HEK293 (cell line): Measurements from ENCODE around the gene HELLS.

Experiments
- CTCF ChIA-PET: fragments of 350-600 bp; formaldehyde crosslinking; extraction: SDS; loops from one replicate; lab custom pipeline; 2021; ENCODE audit warnings: antibody characterized with exemption; lab: Yijun Ruan, JAX
- POLR2A ChIA-PET: fragments of 300-600 bp; formaldehyde crosslinking; extraction: SDS; loops from one replicate; lab custom pipeline; 2020; ENCODE audit warnings: antibody characterized with exemption, inconsistent platforms; lab: Yijun Ruan, JAX
- H3K27ac ChIP-seq: fragments of 200-500 bp; sonication (Bioruptor generic); 2 replicates; pipeline ENCODE4 v1.5.1; 2014; ENCODE audit warnings: low read depth, low read length, control low read depth, inconsistent platforms; ENCODE audit errors: extremely low read depth
- H3K36me3 ChIP-seq, 2 experiments: fragments of 200-500 bp in 1 of 2; sonication (Bioruptor generic) in 1 of 2; 1 replicate in 1 of 2; 2 replicates in 1 of 2; pipeline ENCODE4 v1.5.1; 2014 to 2017; ENCODE audit warnings: inconsistent platforms in 2 of 2, low read length in 2 of 2; ENCODE audit not compliant: control insufficient read depth in 2 of 2, insufficient read depth in 1 of 2
- H3K4me1 ChIP-seq: fragments of 200-500 bp; sonication (Bioruptor generic); 2 replicates; pipeline ENCODE4 v1.5.1; 2014; ENCODE audit warnings: mild to moderate bottlenecking, low read length, inconsistent platforms; ENCODE audit not compliant: control insufficient read depth, insufficient read depth
- H3K4me3 ChIP-seq: 2 replicates; pipeline ENCODE4 v1.5.1; 2011; ENCODE audit warnings: low read depth, mild to moderate bottlenecking, control low read depth, low read length, moderate library complexity
- H3K9me3 ChIP-seq: fragments of 200-500 bp; sonication (Bioruptor generic); 2 replicates; pipeline ENCODE4 v1.5.1; 2014; ENCODE audit warnings: low read depth, low read length, inconsistent platforms; ENCODE audit not compliant: control insufficient read depth, insufficient read depth
- BCL11B ChIP-seq: fragments of 450-650 bp; formaldehyde crosslinking; IDR thresholded peaks from 2 replicates; pipeline ENCODE4 v1.5.1; 2016; ENCODE audit warnings: low read depth, missing biosample characterization, missing genetic modification characterization
- IKZF3 ChIP-seq: fragments of 450-650 bp; IDR thresholded peaks from 2 replicates; pipeline ENCODE4 v1.5.0; 2018; ENCODE audit warnings: missing biosample characterization, mild to moderate bottlenecking, missing genetic modification characterization, moderate library complexity
- KLF16 ChIP-seq: fragments of 450-650 bp; formaldehyde crosslinking; IDR thresholded peaks from 2 replicates; pipeline ENCODE4 v1.5.1; 2017; ENCODE audit warnings: missing biosample characterization, missing genetic modification characterization
- OSR2 ChIP-seq: fragments of 450-650 bp; formaldehyde crosslinking; IDR thresholded peaks from 2 replicates; pipeline ENCODE4 v1.5.1; 2016; ENCODE audit warnings: missing biosample characterization, missing genetic modification characterization
- REPIN1 ChIP-seq: fragments of 450-650 bp; formaldehyde crosslinking; IDR thresholded peaks from 2 replicates; pipeline ENCODE4 v1.5.1; 2017; ENCODE audit warnings: missing biosample characterization, missing genetic modification characterization, low read depth
- SP3 ChIP-seq: fragments of 450-650 bp; formaldehyde crosslinking; IDR thresholded peaks from 2 replicates; pipeline ENCODE4 v1.5.1; 2016; ENCODE audit warnings: missing biosample characterization, missing genetic modification characterization
- TCF7L2 ChIP-seq: IDR thresholded peaks from 2 replicates; pipeline ENCODE4 v1.6.1; 2011; ENCODE audit warnings: low read depth, mild to moderate bottlenecking, inconsistent platforms, low read length, moderate library complexity, borderline replicate concordance
- TRIM28 ChIP-seq: IDR thresholded peaks from 2 replicates; pipeline ENCODE4 v1.6.1; 2011; ENCODE audit warnings: low read length, control low read depth, borderline replicate concordance
- ZBTB20 ChIP-seq: fragments of 450-650 bp; formaldehyde crosslinking; IDR thresholded peaks from 2 replicates; pipeline ENCODE4 v1.5.1; 2016; ENCODE audit warnings: missing biosample characterization, missing genetic modification characterization
- ZBTB7A ChIP-seq: fragments of 450-650 bp; formaldehyde crosslinking; IDR thresholded peaks from 2 replicates; pipeline ENCODE4 v1.5.1; 2016; ENCODE audit warnings: low read depth, missing biosample characterization, missing genetic modification characterization
- ZFP37 ChIP-seq: fragments of 450-650 bp; formaldehyde crosslinking; IDR thresholded peaks from 2 replicates; pipeline ENCODE4 v1.5.1; 2016; ENCODE audit warnings: missing biosample characterization, missing genetic modification characterization
- ZNF10 ChIP-seq: fragments of 450-650 bp; formaldehyde crosslinking; IDR thresholded peaks from 2 replicates; pipeline ENCODE4 v1.5.1; 2017; ENCODE audit warnings: missing biosample characterization, missing genetic modification characterization
- ZNF132 ChIP-seq: fragments of 450-650 bp; formaldehyde crosslinking; IDR thresholded peaks from 2 replicates; pipeline ENCODE4 v1.5.1; 2017; ENCODE audit warnings: missing biosample characterization, missing genetic modification characterization, borderline replicate concordance
- ZNF133 ChIP-seq: fragments of 450-650 bp; formaldehyde crosslinking; IDR thresholded peaks from 2 replicates; pipeline ENCODE4 v1.5.1; 2016; ENCODE audit warnings: missing biosample characterization, missing genetic modification characterization
- ZNF239 ChIP-seq: fragments of 450-650 bp; formaldehyde crosslinking; IDR thresholded peaks from 2 replicates; pipeline ENCODE4 v1.5.1; 2016; ENCODE audit warnings: missing biosample characterization, missing genetic modification characterization
- ZNF335 ChIP-seq: fragments of 450-650 bp; formaldehyde crosslinking; conservative IDR thresholded peaks from 2 replicates; pipeline ENCODE4 v1.5.1; 2016; ENCODE audit warnings: missing biosample characterization, missing genetic modification characterization
- ZNF521 ChIP-seq: fragments of 450-650 bp; formaldehyde crosslinking; IDR thresholded peaks from 2 replicates; pipeline ENCODE4 v1.5.1; 2017; ENCODE audit warnings: missing biosample characterization, mild to moderate bottlenecking, missing genetic modification characterization
- ZNF555 ChIP-seq: fragments of 450-650 bp; formaldehyde crosslinking; conservative IDR thresholded peaks from 2 replicates; pipeline ENCODE4 v1.5.1; 2017; ENCODE audit warnings: missing biosample characterization, mild to moderate bottlenecking, missing genetic modification characterization, inconsistent platforms
- ZNF610 ChIP-seq: fragments of 450-650 bp; formaldehyde crosslinking; IDR thresholded peaks from 2 replicates; pipeline ENCODE4 v1.5.1; 2016; ENCODE audit warnings: missing biosample characterization, missing genetic modification characterization, borderline replicate concordance
- ZNF658 ChIP-seq: fragments of 450-650 bp; formaldehyde crosslinking; IDR thresholded peaks from 2 replicates; pipeline ENCODE4; 2016; ENCODE audit warnings: missing biosample characterization, missing genetic modification characterization
- ZNF837 ChIP-seq: fragments of 450-650 bp; formaldehyde crosslinking; IDR thresholded peaks from 2 replicates; pipeline ENCODE4 v1.5.1; 2016; ENCODE audit warnings: missing biosample characterization, missing genetic modification characterization
- TF ChIP-seq, protein P1 (sequence below): fragments of 450-650 bp; IDR thresholded peaks from 2 replicates; pipeline ENCODE4 v1.5.1; 2018; ENCODE audit warnings: missing biosample characterization, missing genetic modification characterization

Gene HELLS

DNA sequence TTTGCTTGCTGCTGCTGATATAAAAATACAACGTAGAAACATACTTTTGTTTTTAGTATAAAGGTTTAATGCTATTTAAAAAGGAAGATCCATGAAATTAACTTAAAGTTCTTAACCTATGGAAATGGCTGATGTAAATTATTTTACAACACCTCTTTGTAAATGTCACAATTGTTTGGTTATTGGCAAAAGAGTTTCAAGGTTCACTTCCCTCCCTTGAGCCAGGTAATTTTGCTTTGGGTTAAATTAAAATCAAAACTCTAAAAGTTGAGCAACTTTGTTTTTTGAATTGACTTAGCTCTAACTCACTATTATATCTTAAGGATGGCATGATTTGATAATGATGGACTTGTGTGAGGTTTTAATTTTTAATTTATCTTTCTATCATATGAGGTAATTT lies 98.8 kb downstream of the HELLS start:
- no peaks in the 10 kb centered on the region for H3K36me3 ChIP-seq
- H3K4me3 ChIP-seq, result no peak overlapping the region
- H3K27ac ChIP-seq, result no peak overlapping the region
- H3K4me1 ChIP-seq, result no peaks in the 10 kb centered on the region
- POLR2A ChIA-PET, result no interaction called here
- CTCF ChIA-PET, result interaction anchor here (1.1 kb wide), 1 partner anchor 15 kb away, joined by 3 read pairs; no protein-coding TSS in a partner anchor
- TF ChIP-seq ZNF133 (no peak), ZBTB7A (no peak), ZNF132 (tag by site-specific recombination) (no peak), TRIM28 (no peak), ZNF239 (tag by site-specific recombination) (no peak), TCF7L2 (no peak)
- H3K9me3 ChIP-seq, result no peaks in the 10 kb centered on the region

DNA sequence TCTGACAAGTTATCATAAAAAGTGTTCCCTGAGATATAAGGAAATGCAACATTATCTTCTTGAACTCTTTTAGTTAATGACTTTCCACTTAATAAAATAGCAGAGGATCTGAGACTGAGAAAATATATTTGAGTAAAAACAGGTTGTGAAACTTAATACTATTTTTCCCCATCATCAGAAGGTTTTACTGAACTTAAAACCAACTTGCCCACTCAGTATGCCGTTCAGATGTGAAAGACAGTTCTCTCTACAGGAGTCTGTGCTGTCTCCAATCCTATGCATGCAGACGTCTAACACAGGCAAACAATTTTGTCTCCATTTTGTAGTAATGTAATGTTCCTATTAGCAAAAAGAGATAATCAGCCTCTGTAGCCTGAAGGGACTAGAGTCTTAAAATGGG lies 99.7 kb downstream of the HELLS start:
- Histone ChIP-seq H3K4me1 (no peaks in the 10 kb centered on the region), H3K9me3 (no peaks in the 10 kb centered on the region), H3K36me3 (no peaks in the 10 kb centered on the region), H3K4me3 (no peak overlapping the region), H3K27ac (no peak overlapping the region)
- ChIA-PET POLR2A (no interaction called here), CTCF (interaction anchor here (0.7 kb wide), 1 partner anchor 709 kb away, joined by 3 read pairs; no protein-coding TSS in a partner anchor)
- TF ChIP-seq BCL11B (no peak), ZNF555 (no peak), ZNF658 (tag by site-specific recombination) (no peak), ZNF521 (tag by site-specific recombination) (no peak), ZNF837 (tag by site-specific recombination) (no peak), IKZF3 (tag by site-specific recombination) (no peak), OSR2 (tag by site-specific recombination) (no peak), ZNF335 (no peak), REPIN1 (tag by site-specific recombination) (no peak), ZBTB20 (tag by site-specific recombination) (no peak), KLF16 (tag by site-specific recombination) (no peak), ZNF610 (tag by site-specific recombination) (no peak), ZFP37 (tag by site-specific recombination) (no peak), SP3 (tag by site-specific recombination) (no peak), ZNF10 (tag by site-specific recombination) (no peak)
- TF ChIP-seq, protein P1, sequence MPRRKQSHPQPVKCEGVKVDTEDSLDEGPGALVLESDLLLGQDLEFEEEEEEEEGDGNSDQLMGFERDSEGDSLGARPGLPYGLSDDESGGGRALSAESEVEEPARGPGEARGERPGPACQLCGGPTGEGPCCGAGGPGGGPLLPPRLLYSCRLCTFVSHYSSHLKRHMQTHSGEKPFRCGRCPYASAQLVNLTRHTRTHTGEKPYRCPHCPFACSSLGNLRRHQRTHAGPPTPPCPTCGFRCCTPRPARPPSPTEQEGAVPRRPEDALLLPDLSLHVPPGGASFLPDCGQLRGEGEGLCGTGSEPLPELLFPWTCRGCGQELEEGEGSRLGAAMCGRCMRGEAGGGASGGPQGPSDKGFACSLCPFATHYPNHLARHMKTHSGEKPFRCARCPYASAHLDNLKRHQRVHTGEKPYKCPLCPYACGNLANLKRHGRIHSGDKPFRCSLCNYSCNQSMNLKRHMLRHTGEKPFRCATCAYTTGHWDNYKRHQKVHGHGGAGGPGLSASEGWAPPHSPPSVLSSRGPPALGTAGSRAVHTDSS, result no peak
